RWPE2 (cell line): Measurements from ENCODE around the gene DOC2A.

Source experiments
- ATAC-seq: fragments of 200-7000 bp; cut with Tn5 transposase; 3 replicates; pipeline ENCODE4 v1.9.1; 2021; ENCODE audit warnings: low read depth
- DNase-seq: peaks from one replicate; pipeline ENCODE4 v3.0.0-alpha.2; 2020; ENCODE audit warnings: low spot score
- H3K27ac ChIP-seq: fragments of 450-650 bp; 2 replicates; pipeline ENCODE4 v1.5.1; 2017; ENCODE audit warnings: mild to moderate bottlenecking; ENCODE audit not compliant: poor library complexity, severe bottlenecking
- H3K27me3 ChIP-seq: fragments of 250-450 bp; sonication (Bioruptor Pico); 2 replicates; pipeline ENCODE4 v1.5.1; 2021; ENCODE audit warnings: mild to moderate bottlenecking, moderate library complexity; ENCODE audit not compliant: insufficient read depth, poor library complexity, severe bottlenecking
- H3K36me3 ChIP-seq: fragments of 250-450 bp; sonication (Bioruptor Pico); 2 replicates; pipeline ENCODE4 v1.5.1; 2020; ENCODE audit warnings: low read depth, mild to moderate bottlenecking, moderate library complexity
- H3K4me1 ChIP-seq: fragments of 250-450 bp; sonication (Bioruptor Pico); 2 replicates; pipeline ENCODE4 v1.5.1; 2021; ENCODE audit warnings: mild to moderate bottlenecking, moderate library complexity; ENCODE audit not compliant: insufficient read depth, poor library complexity, severe bottlenecking
- H3K4me3 ChIP-seq: fragments of 250-450 bp; sonication (Bioruptor Pico); 2 replicates; pipeline ENCODE4 v1.5.1; 2021; ENCODE audit warnings: mild to moderate bottlenecking, moderate library complexity; ENCODE audit not compliant: severe bottlenecking
- H3K9me3 ChIP-seq: fragments of 250-450 bp; sonication (Bioruptor Pico); 2 replicates; pipeline ENCODE4 v1.5.1; 2021; ENCODE audit warnings: mild to moderate bottlenecking, moderate library complexity; ENCODE audit not compliant: severe bottlenecking
- TF ChIP-seq, protein P1 (sequence below): fragments of 450-650 bp; IDR thresholded peaks from one replicate; pipeline ENCODE4 v1.5.1; 2017; ENCODE audit warnings: mild to moderate bottlenecking, moderate library complexity; ENCODE audit not compliant: poor library complexity, severe bottlenecking

Gene DOC2A

DNA sequence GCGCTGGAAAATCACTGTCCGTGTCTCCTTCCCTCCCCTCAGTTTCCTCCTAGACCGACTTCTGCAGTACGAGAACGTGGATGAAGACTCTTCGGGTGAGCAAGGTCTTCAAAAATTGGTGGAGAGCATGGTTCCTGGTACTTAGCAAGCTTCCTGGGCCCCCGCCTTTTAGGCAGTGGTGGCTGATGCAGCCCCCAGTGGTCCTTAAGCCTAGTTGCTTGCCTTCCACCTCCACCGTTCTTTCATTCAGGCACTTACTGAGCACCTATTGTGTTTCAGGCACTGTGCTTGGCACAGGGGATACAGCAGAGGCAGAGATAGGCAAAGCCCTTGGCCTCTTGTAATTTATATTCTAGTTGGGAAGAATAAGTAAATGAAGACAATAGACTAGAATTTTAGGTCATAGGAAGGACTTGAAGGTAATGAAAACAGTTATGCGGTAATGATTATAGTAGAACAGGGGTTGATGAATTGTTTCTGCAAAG is 14.0 kb downstream of the DOC2A start:
- peaks cover 23% of the 10 kb centered on the region for H3K36me3 ChIP-seq
- H3K9me3 ChIP-seq, result no peaks in the 10 kb centered on the region

DNA sequence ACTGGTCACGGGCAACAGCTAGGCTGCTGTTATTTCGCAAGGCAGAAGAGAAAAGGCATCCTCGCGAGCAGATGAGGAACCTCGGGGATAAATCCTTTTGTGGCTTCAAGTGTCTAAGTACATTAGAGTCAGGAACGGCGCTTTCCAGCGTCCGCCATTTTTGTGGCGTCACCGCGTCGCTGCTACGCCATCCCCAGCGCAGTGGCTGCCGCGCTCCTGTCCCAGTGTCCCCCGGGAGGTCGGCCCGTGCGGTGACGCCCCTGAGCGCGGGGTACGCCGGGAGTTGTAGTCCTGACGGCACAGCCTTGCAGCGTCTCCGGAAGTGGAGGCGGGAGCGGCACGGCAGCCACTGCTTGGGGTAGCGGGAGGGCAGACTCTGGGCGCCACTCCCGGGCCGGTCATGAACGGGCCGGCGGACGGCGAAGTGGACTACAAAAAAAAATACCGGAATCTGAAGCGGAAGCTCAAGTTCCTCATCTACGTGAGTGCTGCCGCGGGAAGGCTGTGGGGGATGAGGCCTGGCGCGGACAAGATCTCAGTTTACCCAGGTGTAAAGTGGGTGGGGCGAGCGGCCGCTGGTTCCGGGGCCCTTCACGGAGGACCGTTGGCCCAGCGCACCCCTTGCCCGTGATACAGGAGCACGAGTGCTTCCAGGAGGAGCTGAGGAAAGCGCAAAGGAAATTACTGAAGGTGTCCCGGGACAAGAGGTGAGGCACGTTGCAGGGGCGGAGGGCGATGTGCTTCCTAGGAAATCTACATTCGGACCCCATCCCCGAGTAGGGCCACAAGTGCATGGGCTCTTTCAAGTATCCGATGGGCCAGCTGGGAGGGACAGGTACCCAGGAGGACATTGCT is 14.7 kb downstream of the DOC2A start, which contains the start of gene INO80E:
TSS of gene INO80E (plus strand) at position 331 of the 855 bp plus-strand sequence. CDS start at position 401, 70 bp downstream.
- ATAC-seq (peak; percentile 87), DNase-seq (peak; percentile 98)
- Histone ChIP-seq H3K4me1 (peaks cover 5% of the 10 kb centered on the region), H3K36me3 (peaks cover 23% of the 10 kb centered on the region), H3K9me3 (no peaks in the 10 kb centered on the region), H3K27ac (peak within 1 kb of the TSS; percentile 89), H3K4me3 (peak within 1 kb of the TSS; percentile 77), H3K27me3 (no peaks in the 10 kb centered on the region)
- TF ChIP-seq, protein P1, sequence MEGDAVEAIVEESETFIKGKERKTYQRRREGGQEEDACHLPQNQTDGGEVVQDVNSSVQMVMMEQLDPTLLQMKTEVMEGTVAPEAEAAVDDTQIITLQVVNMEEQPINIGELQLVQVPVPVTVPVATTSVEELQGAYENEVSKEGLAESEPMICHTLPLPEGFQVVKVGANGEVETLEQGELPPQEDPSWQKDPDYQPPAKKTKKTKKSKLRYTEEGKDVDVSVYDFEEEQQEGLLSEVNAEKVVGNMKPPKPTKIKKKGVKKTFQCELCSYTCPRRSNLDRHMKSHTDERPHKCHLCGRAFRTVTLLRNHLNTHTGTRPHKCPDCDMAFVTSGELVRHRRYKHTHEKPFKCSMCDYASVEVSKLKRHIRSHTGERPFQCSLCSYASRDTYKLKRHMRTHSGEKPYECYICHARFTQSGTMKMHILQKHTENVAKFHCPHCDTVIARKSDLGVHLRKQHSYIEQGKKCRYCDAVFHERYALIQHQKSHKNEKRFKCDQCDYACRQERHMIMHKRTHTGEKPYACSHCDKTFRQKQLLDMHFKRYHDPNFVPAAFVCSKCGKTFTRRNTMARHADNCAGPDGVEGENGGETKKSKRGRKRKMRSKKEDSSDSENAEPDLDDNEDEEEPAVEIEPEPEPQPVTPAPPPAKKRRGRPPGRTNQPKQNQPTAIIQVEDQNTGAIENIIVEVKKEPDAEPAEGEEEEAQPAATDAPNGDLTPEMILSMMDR, result no peak

More for the DNA sequence above, 14.0 kb downstream of the DOC2A start:
- peaks cover 5% of the 10 kb centered on the region for H3K4me1 ChIP-seq
- ATAC-seq, result no peak
- peak overlapping the region; percentile 89 for H3K27ac ChIP-seq
- TF ChIP-seq, protein P1, result no peak
- peak overlapping the region; percentile 77 for H3K4me3 ChIP-seq
- H3K27me3 ChIP-seq, result no peaks in the 10 kb centered on the region
- no peak for DNase-seq

DNA sequence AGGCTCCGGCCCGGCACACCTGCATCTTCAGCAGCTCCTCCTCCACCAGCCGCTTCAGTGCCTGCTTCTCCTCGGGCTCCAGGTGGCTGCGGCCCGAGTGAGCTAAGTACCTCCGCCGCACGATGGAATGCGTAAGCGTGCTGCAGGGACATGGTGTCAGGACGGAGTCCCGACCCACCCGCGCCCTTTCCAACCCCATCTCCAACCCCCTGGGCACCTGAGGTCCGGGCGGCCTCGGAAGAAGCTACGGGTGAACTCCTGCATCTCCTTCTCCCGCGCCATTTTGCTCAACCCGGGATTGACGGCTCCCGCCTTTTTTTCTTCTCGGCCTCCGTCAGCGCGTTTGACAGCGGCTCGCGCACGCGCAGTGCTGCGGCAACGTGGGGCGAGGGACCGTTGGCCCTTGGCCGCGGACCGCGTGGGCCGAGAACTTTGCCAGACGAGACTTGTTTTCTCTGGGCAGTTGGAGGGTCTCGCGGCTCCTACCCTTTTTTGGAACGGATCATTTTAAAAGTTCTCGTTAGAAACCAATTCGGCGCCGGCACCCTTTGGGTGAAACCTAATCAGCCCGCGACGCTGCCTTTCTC is 15.4 kb downstream of the DOC2A start, which contains the start of gene HIRIP3:
TSS of gene HIRIP3 (minus strand) at position 294 of the 587 bp plus-strand sequence. CDS start at position 282, 12 bp downstream.
- Histone ChIP-seq H3K4me1 (peaks cover 5% of the 10 kb centered on the region), H3K4me3 (peak within 1 kb of the TSS; percentile 77), H3K9me3 (no peaks in the 10 kb centered on the region), H3K27ac (peak within 1 kb of the TSS; percentile 89), H3K36me3 (peaks cover 19% of the 10 kb centered on the region), H3K27me3 (no peaks in the 10 kb centered on the region)
- ATAC-seq (peak; percentile 30), DNase-seq (peak; percentile 86)
- TF ChIP-seq, protein P1, result no peak

DNA sequence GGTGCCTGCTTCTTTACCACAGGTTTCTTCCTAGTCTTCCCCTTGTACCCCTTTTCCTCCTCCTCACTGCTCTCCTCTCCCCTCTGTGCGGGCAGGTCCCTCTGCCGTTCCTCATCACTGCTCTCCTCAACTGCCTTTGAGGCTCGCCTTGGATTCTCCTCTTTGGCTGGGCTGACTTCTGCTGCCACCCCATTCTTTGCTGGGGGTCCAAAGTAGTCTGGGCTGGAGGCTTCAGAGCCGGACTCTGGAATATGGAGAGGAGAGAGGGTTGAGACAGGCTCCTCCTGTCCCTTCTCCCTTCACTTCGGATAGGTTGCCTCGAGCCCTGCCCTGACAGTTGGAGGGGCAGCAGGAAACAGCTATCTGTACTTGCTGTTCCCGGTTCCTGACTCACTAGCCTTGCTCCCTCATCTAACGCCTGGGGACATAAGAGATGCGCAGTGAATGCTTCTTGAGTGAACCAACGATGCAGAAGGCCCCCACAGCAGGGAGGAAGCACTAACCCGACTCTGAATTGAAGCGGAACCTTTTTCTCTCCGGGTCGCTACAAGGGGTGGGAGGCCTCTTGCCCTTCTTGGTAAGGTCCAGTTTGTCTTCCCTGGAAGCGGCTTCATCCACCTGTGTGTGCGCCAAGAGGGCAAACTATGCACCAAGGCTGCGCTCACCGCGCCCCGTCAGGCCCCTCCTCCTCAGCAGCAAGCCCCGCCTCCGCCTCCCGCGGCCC is 16.1 kb downstream of the DOC2A start:
- Histone ChIP-seq H3K27ac (peak overlapping the region; percentile 89), H3K4me1 (peaks cover 5% of the 10 kb centered on the region), H3K9me3 (no peaks in the 10 kb centered on the region), H3K27me3 (no peaks in the 10 kb centered on the region), H3K36me3 (peaks cover 24% of the 10 kb centered on the region), H3K4me3 (peak overlapping the region; percentile 77)
- DNase-seq (peak; percentile 75), ATAC-seq (peak; percentile 68)
- TF ChIP-seq, protein P1, result no peak
